Tibial nerve (tissue), 3 donors: ENCODE data around the gene CPLANE2.

Experiments
- POLR2A ChIP-seq, 2 donors: fragments of 450-650 bp; IDR thresholded peaks; one replicate each; pipeline ENCODE4 v1.6.1; 2017; ENCODE audit warnings: antibody characterized with exemption in 2 of 2, mild to moderate bottlenecking in 2 of 2, moderate library complexity in 2 of 2
- TF ChIP-seq, protein P1 (sequence below), 5 experiments: fragments of 200-600 bp in 3 of 5; fragments of 450-650 bp in 2 of 5; sonication (generic) in 3 of 5; IDR thresholded peaks; one replicate each; pipeline ENCODE4 v1.5.1; 2016 to 2019; ENCODE audit warnings: antibody characterized with exemption in 5 of 5, mild to moderate bottlenecking in 3 of 5, moderate library complexity in 2 of 5

DNA sequence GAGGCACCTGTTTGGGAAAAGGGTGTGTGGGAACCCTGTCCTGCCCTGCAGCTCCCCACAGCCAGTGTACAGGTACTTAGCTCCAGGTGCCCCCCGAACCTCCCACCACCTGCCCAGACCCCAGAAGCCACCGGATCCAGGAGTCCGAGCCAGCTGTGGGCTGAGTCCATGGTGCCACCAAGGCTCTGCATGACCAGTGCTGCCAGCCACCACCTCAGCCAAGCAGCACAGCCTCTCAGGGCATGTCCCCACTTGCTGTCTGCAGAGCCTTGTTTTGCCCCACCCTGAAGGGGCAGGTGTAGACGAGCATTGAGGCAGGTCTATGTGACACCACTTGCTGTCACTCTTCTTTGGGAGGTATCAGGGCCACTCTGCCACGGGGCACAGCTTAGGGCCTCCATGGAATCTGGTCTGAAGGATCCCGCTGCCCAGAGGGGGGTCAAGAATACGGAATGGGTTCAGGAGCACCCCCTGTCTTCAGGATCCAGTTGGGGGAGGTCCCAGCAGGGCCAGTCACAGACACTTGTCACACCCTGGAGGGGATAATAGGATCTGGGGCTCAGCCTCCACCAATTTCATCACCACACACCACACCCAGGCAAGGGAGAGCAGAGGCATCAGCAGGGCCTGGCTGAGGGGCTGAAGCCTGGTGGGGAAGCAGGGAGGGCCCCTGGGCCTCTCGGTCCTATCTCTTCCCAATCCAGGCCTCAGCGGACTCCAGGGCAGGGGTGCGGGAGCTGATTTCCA, 52.3 kb downstream of the CPLANE2 start:
- TF ChIP-seq, protein P1, sequence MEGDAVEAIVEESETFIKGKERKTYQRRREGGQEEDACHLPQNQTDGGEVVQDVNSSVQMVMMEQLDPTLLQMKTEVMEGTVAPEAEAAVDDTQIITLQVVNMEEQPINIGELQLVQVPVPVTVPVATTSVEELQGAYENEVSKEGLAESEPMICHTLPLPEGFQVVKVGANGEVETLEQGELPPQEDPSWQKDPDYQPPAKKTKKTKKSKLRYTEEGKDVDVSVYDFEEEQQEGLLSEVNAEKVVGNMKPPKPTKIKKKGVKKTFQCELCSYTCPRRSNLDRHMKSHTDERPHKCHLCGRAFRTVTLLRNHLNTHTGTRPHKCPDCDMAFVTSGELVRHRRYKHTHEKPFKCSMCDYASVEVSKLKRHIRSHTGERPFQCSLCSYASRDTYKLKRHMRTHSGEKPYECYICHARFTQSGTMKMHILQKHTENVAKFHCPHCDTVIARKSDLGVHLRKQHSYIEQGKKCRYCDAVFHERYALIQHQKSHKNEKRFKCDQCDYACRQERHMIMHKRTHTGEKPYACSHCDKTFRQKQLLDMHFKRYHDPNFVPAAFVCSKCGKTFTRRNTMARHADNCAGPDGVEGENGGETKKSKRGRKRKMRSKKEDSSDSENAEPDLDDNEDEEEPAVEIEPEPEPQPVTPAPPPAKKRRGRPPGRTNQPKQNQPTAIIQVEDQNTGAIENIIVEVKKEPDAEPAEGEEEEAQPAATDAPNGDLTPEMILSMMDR (IDR thresholded peaks at IDR 0.05), result no peak
- no peak for TF ChIP-seq POLR2A (IDR thresholded peaks at IDR 0.05)
